K562 (cell line): Measurements from ENCODE around the gene COPS8. TPM values are rescaled to one million over a fixed set of nuclear protein-coding genes. Genes with fewer than 3 reads are reported as not detected.

ENCODE experiments used
- ATAC-seq: fragments of 200-7000 bp; cut with Tn5 transposase; 3 replicates; pipeline ENCODE4 v1.9.1; 2020; ENCODE audit warnings: moderate library complexity
- BruUV-seq: library from RNA; stranded (reverse); fragments of 400-500 nt; replicated peaks from 2 replicates; lab custom pipeline; 2021; lab: Mats Ljungman, UMichigan
- CTCF ChIA-PET: fragments of 300-600 bp; formaldehyde crosslinking; extraction: SDS; loops from one replicate; lab custom pipeline; 2021; ENCODE audit warnings: low intra/inter-chr PET ratio; lab: Yijun Ruan, JAX
- POLR2A ChIA-PET: fragments of 300-600, 350-650 bp; sonication (Branson Sonifier 250); formaldehyde crosslinking; extraction: SDS; loops from one replicate; lab custom pipeline; 2021; ENCODE audit warnings: antibody characterized with exemption, inconsistent platforms; lab: Yijun Ruan, JAX
- DNase-seq, 4 experiments: peaks; one replicate each; pipeline versions ENCODE4 v3.0.0 to v3.0.0-alpha.2; 2011 to 2018; ENCODE audit warnings: low spot score in 3 of 4, mixed read lengths in 3 of 4; ENCODE audit errors: extremely low read depth in 1 of 4
- FAIRE-seq: peaks from 2 replicates; lab custom pipeline; 2011; peaks lifted over from hg19 to GRCh38; lab: Jason Lieb, UNC
- H2AFZ ChIP-seq: 2 replicates; pipeline ENCODE4 v1.6.0; 2011; ENCODE audit warnings: low read depth, low read length, control low read depth, inconsistent platforms
- H3K27ac ChIP-seq: fragments of 200-600 bp; 3 replicates; pipeline ENCODE4 v1.8.0; 2011; ENCODE audit warnings: low read depth, mild to moderate bottlenecking, control low read depth, inconsistent platforms, low read length, moderate library complexity, mixed read lengths; ENCODE audit errors: extremely low read depth
- H3K27me3 ChIP-seq, 2 experiments: fragments of 300-600 bp in 1 of 2; 2 replicates in 1 of 2; 3 replicates in 1 of 2; pipeline versions ENCODE4 v1.6.0 to v1.8.0; 2011; ENCODE audit warnings: inconsistent platforms in 2 of 2, low read length in 2 of 2, mild to moderate bottlenecking in 1 of 2, mixed read lengths in 1 of 2, moderate library complexity in 1 of 2; ENCODE audit not compliant: control insufficient read depth in 2 of 2, insufficient read depth in 2 of 2
- H3K36me3 ChIP-seq: fragments of 300-600 bp; 3 replicates; pipeline ENCODE4 v1.8.0; 2011; ENCODE audit warnings: mild to moderate bottlenecking, low read length, inconsistent platforms; ENCODE audit not compliant: control insufficient read depth, insufficient read depth
- H3K4me1 ChIP-seq, 2 experiments: fragments of 200-600 bp in 1 of 2; replicated peaks in 1 of 2; 2 replicates in 1 of 2; 3 replicates in 1 of 2; pipeline versions ENCODE4 v1.5.1 to v1.8.0; 2011; ENCODE audit warnings: inconsistent platforms in 2 of 2, low read length in 2 of 2, mild to moderate bottlenecking in 1 of 2, mixed read lengths in 1 of 2, moderate library complexity in 1 of 2; ENCODE audit not compliant: control insufficient read depth in 2 of 2, insufficient read depth in 2 of 2
- H3K4me2 ChIP-seq: 2 replicates; pipeline ENCODE4 v1.6.1; 2011; ENCODE audit warnings: low read length, control low read depth, inconsistent platforms, mixed read lengths; ENCODE audit not compliant: insufficient read depth
- H3K4me3 ChIP-seq: fragments of 200-600 bp; sonication (generic), shearing (Covaris generic); 2 replicates; pipeline ENCODE4 v1.5.1; 2016; ENCODE audit warnings: control low read depth, inconsistent platforms
- H3K79me2 ChIP-seq: fragments of 200-600 bp; 3 replicates; pipeline ENCODE4 v1.8.0; 2011; ENCODE audit warnings: low read length, inconsistent platforms; ENCODE audit not compliant: control insufficient read depth, insufficient read depth
- H3K9ac ChIP-seq, 2 experiments: 2 replicates each; pipeline versions ENCODE4 v1.6.0 to v1.6.1; 2011; ENCODE audit warnings: low read depth in 2 of 2, low read length in 2 of 2, control low read depth in 1 of 2, inconsistent platforms in 1 of 2, mild to moderate bottlenecking in 1 of 2, mixed read lengths in 1 of 2; ENCODE audit not compliant: insufficient read depth in 1 of 2
- H3K9me1 ChIP-seq: one replicate; pipeline ENCODE4 v1.6.0; 2011; ENCODE audit warnings: inconsistent platforms, mild to moderate bottlenecking, low read length, moderate library complexity; ENCODE audit not compliant: control insufficient read depth, insufficient read depth
- H3K9me3 ChIP-seq: replicated peaks from 2 replicates; pipeline ENCODE4 v1.5.1; 2011; ENCODE audit warnings: low read depth, low read length, inconsistent platforms; ENCODE audit not compliant: control insufficient read depth, insufficient read depth
- H4K20me1 ChIP-seq: replicated peaks from 2 replicates; pipeline ENCODE4 v1.6.1; 2011; ENCODE audit warnings: low read length, inconsistent platforms, mixed read lengths; ENCODE audit not compliant: control insufficient read depth, insufficient read depth
- FOXJ2 ChIP-seq: fragments of 200-800 bp; sonication (Bioruptor generic); IDR thresholded peaks from 2 replicates; pipeline ENCODE4 v1.6.1; 2016; ENCODE audit warnings: missing genetic modification characterization, missing compliant biosample characterization
- HNRNPL ChIP-seq: fragments of 200-400 bp; formaldehyde crosslinking; IDR thresholded peaks from 2 replicates; pipeline ENCODE4 v1.6.1; 2017; ENCODE audit warnings: low read depth, mild to moderate bottlenecking, low read length
- MED1 ChIP-seq: sonication (generic); formaldehyde crosslinking; IDR thresholded peaks from 2 replicates; pipeline ENCODE4 v1.8.1; 2023; ENCODE audit warnings: missing genetic modification reagents, borderline replicate concordance
- WGBS: fragments of 100-300 bp; shearing (Covaris generic); methylation state at CpG from one replicate; pipeline ENCODE4 v1.1.6; 2016; ENCODE audit warnings: low coverage, mixed read lengths; ENCODE audit not compliant: insufficient coverage; ENCODE audit errors: missing lambda C conversion rate; 5-methylcytosine and 5-hydroxymethylcytosine counted together
- in situ Hi-C: fragments of 300-500 bp; cut with MboI; formaldehyde crosslinking; loops from 4 replicates; pipeline ENCODE4 v1.15.0; 2018; ENCODE audit warnings: inconsistent platforms, mixed read lengths
- intact Hi-C: fragments of 100-400 bp; cut with micrococcal nuclease; formaldehyde crosslinking; loops from 2 replicates; pipeline ENCODE4 v1.14.2; 2022
- polyA plus RNA-seq, 8 experiments: library from polyadenylated mRNA; depleted of rRNA in 4 of 8; stranded (reverse) in 5 of 8; unstranded in 3 of 8; fragments of >200 nt; fragmentation: Nextera tagmentation in 2 of 8; fragmentation: Illumina TruSeq in 1 of 8; extraction: Ambion mirVana in 2 of 8; extraction: Trizol in 1 of 8; gene quantifications; 2 replicates each; pipeline versions ENCODE4 v1.2.1 to v1.2.3, GENCODE V29; 2011 to 2014; ENCODE audit warnings: inconsistent platforms in 1 of 8, missing spikeins in 1 of 8
- total RNA-seq, 7 experiments: library from RNA; depleted of rRNA in 6 of 7; stranded (reverse); fragments of >200 nt in 6 of 7; fragmentation: Illumina TruSeq in 2 of 7; extraction: Trizol in 2 of 7; gene quantifications; 2 replicates each; pipeline versions ENCODE4 v1.2.1 to v1.2.3, GENCODE V29; 2011 to 2021; ENCODE audit warnings: low replicate concordance in 1 of 7

COPS8 gene
- total and polyA plus RNA-seq, 9 of the 15 experiments (the other 6 are each of a cell fraction or from before 2014, with no cell fraction given): 28.2 to 97.3 (median 58.9) TPM

- no peak for TF ChIP-seq MED1 (CRISPR knock-in tag)
- TF ChIP-seq FOXJ2 (tag): no peak
Measured at GRCh38 chr2:237051861-237052260, 33.8 kb upstream of the COPS8 start (continued).

- no peak for ATAC-seq
- Histone ChIP-seq H3K4me1 (no peaks in the 10 kb centered on the region), H3K4me2 (no peak overlapping the region), H2AFZ (no peak overlapping the region), H3K27ac (no peak overlapping the region), H3K36me3 (no peaks in the 10 kb centered on the region), H3K9me1 (no peaks in the 10 kb centered on the region), H3K9ac (no peak overlapping the region), H4K20me1 (0 out of 2 replicates have a peak, but pooled peaks cover 5% of the 10 kb centered on the region), H3K27me3 (peaks cover 0 to 16% of the 10 kb centered on the region in 2 experiments; a peak in 2 of 5 replicates), H3K79me2 (no peaks in the 10 kb centered on the region), H3K9me3 (no peaks in the 10 kb centered on the region), H3K4me3 (no peak overlapping the region)
- no TSS peak for BruUV-seq
- intact Hi-C loops: no loop called here
- no peak for FAIRE-seq
- 0% methylated on average over 2 of the region's 2 CpGs for WGBS
- in situ Hi-C loops: loop anchor here (10.0 to 25.0 kb wide), 2 partner anchors 541 to 708 kb away; a partner anchor contains a TSS
- no peak for TF ChIP-seq HNRNPL
- ChIA-PET CTCF (no interaction called here), POLR2A (no interaction called here)
- no peak for DNase-seq
Measured at GRCh38 chr2:237053066-237053465, 32.6 kb upstream of the COPS8 start.
